Activated CD4-positive, alpha-beta T cell treated with anti-CD3 and anti-CD28 coated beads, Interleukin-2, amount 50 U/mL, for 48 hours (primary cell): ENCODE data around the gene ZNF438.

Source experiments
- DNase-seq, 2 experiments: peaks; one replicate each; pipeline ENCODE4 v3.0.0-alpha.2; 2020

Gene ZNF438

DNA sequence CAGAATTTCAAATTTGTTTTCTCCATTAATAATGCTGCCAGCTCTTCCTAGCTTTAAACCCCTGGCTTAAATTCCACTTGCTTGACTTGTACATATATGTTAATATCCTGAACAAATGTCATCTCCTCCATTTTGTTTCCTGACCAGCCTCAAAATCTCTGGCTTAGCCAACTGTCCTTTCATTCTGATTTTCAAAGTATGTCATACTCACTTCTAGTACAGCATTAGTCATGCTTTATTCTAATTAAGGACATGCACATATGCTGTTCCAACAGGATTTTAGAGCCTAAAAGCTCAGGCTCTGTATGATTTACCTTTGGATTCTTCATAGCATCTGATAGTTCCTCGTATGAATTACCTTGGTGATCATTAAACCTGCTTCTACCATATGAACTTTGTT is 158.3 kb downstream of the ZNF438 start:
- no peak for DNase-seq

GRCh38 chr10:30870896-30871295 is 160.8 kb downstream of the ZNF438 start:
- DNase-seq = no peak

- no peak for DNase-seq
Observed at GRCh38 chr10:30869566-30869965, 162.1 kb downstream of the ZNF438 start.

DNA sequence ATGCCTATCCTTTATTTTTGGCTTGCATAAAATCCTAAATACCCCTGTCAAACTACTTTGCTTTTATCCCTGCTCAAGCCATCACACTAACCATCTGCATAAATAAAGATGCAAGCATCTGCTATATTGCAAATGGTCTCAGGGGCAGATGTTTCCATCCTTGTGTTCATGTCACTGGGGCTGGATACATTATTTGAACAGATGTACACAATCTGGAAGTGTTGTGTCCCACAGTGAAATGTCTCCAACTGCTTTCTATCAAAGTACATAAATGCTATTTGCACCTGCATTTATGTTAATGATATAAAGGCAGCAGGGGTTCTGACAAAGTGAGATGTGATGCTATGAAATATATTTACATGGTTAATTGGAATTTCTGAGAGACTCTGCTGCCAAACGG is 163.1 kb downstream of the ZNF438 start:
- no peak for DNase-seq

- DNase-seq = no peak
Observed at GRCh38 chr10:30866896-30867295, 164.8 kb downstream of the ZNF438 start.

- DNase-seq = no peak
Observed at GRCh38 chr10:30865141-30865926, 166.3 kb downstream of the ZNF438 start.

GRCh38 chr10:30863516-30864210 is 168.0 kb downstream of the ZNF438 start:
- no peak for DNase-seq

DNA sequence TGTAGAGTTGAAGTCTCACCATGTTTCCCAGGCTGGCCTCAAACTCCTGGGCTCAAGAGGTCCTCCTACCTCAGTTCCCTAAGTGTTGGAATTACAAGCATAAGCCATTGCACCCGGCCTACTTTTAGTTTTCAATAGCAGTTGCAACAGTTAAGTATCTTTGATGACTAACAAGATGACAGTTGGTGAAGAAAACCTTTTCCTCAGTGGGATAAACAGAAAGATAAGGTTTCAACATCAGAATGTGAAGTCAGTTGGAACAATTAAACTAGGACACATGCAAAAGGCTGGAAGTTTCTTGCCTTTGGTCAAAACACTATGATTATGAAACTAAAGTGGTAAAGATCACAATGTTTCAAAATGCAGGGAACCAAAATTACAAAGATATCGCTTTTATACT is 169.2 kb downstream of the ZNF438 start:
- no peak for DNase-seq

- DNase-seq = no peak
Observed at GRCh38 chr10:30861976-30862375, 169.7 kb downstream of the ZNF438 start.

DNA sequence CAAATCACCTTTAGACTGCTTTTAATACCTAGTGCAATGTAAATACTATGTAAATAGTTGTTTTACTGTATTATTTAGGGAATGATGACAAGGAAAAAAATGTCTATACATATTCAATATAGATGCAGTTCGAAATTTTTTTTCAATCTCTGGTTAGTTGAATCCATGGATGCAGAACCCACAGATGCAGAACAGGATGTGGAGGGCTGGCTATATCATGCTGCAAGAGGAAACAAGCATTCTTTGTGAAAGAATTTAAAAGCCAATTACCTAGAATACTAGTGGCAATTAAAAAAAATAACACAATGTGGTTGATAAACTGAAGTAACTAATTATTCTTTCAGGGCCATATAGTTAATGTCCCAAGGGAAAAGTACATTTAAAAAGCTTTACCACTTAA is 170.4 kb downstream of the ZNF438 start:
- no peak for DNase-seq

GRCh38 chr10:30858499-30858898 is 173.2 kb downstream of the ZNF438 start:
- no peak for DNase-seq

DNA sequence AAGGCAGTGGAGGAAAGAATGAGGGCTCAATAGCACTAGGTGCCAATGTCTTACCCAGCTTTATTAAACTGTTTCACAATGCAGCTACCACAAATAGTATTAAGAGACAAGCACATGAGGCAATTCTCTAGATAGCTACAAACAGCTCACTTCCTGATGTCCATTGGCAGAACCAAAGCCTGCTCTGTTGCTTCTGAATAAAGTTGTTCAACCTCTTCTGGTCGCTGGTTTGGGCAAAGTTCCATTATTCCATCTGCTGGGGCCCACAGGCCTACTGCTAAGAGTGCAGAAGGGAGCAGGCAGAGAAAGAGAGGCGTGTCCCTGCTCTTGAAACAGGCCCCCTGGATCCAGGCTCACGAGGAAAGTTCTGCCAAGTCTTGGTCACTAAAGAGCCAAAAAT is 173.9 kb downstream of the ZNF438 start:
- DNase-seq = no peak

DNA sequence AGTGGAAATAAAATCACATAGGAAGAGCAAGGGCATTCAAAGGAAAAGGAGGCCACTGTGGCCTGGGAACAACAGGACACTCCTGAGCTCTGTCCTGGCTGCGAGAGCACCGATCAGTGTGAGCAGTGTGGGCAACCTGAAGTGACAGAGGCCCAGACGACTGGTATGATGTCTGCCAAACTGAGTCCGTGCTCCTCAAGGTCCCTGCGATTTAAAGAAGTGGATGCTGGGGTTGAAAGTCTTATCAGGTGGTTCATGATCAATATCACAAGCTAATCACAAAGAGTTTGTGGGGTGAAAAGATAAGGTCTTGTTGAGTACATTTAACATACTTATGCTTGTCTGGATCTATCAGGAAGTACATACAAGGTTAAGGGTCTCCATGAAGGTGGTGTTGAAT is 176.5 kb downstream of the ZNF438 start:
- no peak for DNase-seq

- no peak for DNase-seq
Observed at GRCh38 chr10:30854656-30855055, 177.0 kb downstream of the ZNF438 start.

DNA sequence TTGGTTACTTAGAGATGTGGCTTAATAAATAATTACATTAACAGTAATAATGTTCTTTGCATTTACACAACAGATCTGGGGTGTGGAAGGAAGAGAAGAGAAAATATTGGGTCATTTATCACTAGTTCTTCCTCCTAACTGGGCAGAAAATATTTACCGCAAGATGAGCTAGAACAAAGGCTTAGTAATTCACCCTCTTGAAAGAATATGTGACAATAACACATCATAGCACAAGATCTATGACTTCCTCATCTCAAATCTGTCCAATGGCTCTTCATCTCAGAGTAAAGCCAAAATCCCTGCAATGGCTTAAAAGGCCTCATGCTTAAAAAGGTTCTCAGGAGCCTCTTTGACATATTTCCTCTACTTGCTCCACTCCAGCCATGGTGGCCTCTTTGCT is 178.6 kb downstream of the ZNF438 start:
- no peak for DNase-seq

- no peak for DNase-seq
Observed at GRCh38 chr10:30850776-30851175, 180.9 kb downstream of the ZNF438 start.

DNA sequence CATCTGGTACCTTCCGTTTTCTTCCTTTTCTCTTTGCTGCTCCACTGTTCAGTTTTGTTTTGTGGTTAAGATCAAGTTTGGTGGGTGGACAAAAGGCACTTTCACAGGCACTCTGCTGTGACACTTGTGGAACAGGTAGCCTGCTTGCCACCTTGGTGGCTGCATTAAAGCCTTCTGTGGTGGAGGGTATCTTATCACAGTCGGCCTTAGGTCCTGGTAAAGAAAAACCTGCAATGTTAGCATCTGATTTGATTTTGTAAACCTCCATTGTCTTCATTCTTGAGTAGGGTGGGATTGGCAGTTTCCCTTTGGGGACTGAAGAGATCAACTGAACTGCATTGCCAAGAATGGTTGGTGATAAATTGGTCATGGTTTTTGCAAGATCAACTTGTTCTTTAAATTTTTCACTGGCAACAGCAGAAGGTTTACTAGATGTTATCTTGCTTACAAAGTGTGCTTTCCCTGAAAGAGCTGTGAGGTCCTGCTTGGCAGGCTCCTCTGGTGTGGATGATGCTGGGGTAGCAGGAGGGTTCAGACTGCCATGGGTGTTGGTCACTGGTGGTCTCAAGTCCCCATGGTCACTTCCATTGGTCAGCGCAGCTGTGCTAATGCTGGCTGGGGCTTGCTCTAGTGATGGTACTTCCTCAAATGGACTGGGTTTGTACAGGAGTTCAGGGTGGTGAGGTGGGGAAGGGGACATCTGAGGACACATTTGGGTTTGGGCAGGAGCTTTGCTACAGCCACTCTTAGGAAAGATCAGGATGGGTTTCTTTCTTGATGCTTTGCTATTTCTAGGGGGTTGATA is 182.2 kb downstream of the ZNF438 start:
- no peak for DNase-seq

GRCh38 chr10:30848396-30849032 is 183.2 kb downstream of the ZNF438 start:
- DNase-seq = no peak

DNA sequence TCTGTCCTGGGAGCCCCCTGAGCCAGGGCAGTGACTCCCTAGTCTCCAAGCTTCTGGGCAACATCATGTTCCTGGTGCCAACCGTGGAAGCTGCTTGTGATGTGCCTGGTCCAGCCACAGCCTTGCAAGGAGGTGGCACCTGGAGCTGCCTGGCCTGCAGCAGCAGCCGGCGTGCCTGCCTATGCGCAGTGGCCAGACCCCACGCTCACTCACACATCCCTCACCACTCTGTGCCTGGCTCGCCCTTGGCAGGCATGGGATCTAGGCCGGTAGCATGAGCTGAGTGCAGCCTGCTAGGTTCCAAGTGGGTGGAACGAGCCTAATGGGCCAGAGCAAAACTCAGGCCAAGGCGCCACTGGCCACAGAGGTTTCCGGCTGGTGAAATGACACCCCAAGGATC is 184.0 kb downstream of the ZNF438 start:
- no peak for DNase-seq

GRCh38 chr10:30847199-30847598 is 184.5 kb downstream of the ZNF438 start:
- DNase-seq = no peak

- DNase-seq = no peak
Observed at GRCh38 chr10:30846710-30847109, 185.0 kb downstream of the ZNF438 start.

DNA sequence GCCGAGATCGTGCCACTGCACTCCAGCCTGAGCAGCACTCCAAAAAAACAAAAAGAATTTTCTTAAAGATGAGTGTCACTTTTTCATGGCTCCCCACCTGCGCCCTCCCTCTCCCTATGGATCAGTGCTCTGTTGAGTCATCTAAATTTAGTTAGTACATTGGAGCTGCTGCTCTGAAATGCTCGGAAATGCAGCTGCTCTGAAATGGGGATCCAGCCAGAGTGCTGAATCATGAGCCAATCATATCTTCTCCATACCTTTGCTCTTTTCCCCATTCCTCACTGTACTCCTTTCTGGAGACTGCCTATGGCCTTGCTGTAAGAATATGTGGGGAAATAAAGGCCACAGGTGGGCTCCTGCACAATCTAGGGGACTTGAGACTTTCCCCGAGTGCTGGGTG is 188.8 kb downstream of the ZNF438 start:
- DNase-seq = no peak

DNA sequence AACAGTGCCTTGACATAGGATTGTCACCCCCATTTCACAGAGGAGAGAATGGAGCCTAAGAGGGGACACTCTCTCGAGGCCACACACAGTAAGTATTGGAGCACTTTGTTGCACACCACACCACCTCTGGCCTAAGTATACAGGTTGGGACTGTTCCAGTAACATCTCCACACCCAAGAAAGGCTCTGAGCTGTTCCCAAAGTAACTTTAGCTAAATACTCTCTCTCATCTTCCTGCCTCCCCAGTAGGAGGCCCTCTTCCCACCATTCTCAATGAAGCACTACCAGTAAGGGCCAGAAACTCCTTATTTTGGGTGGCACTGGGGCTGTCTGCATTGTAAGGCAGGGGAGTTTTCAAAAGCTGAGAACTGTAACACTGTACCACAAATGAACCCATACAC is 189.5 kb downstream of the ZNF438 start:
- DNase-seq = no peak
